Neural cell (in vitro differentiated cells): ENCODE measurements around the gene QRICH2. TPM values are rescaled to one million over a fixed set of nuclear protein-coding genes. Genes with fewer than 3 reads are reported as not detected.

Experiments
- H2AFZ ChIP-seq: fragments of 200-600, 300-800 bp; sonication (generic), shearing (Covaris generic); 2 replicates; pipeline ENCODE4 v1.6.0; 2014; ENCODE audit warnings: low read depth, mild to moderate bottlenecking, antibody characterized with exemption, low read length, moderate library complexity
- H3F3A ChIP-seq: fragments of 200-600 bp; shearing (Covaris generic); 2 replicates; pipeline ENCODE4 v1.6.1; 2016; ENCODE audit warnings: mild to moderate bottlenecking, moderate library complexity, mixed read lengths, antibody characterized with exemption, low read length; ENCODE audit not compliant: insufficient read depth, poor library complexity, severe bottlenecking
- H3K27ac ChIP-seq: fragments of 200-600, 300-800 bp; sonication (generic), shearing (Covaris generic); 2 replicates; pipeline ENCODE4 v1.5.1; 2014; ENCODE audit warnings: mild to moderate bottlenecking, low read length, moderate library complexity
- H3K27me3 ChIP-seq: fragments of 300-800, 200-600 bp; sonication (generic), shearing (Covaris generic); 2 replicates; pipeline ENCODE4 v1.6.0; 2014; ENCODE audit warnings: mild to moderate bottlenecking, low read depth, low read length, moderate library complexity; ENCODE audit not compliant: insufficient read depth
- H3K36me3 ChIP-seq: fragments of 300-800, 200-600 bp; sonication (generic), shearing (Covaris generic); 2 replicates; pipeline ENCODE4 v1.5.1; 2014; ENCODE audit warnings: mild to moderate bottlenecking, antibody characterized with exemption, low read length, moderate library complexity; ENCODE audit not compliant: insufficient read depth
- H3K4me2 ChIP-seq: fragments of 300-800, 200-600 bp; sonication (generic), shearing (Covaris generic); 2 replicates; pipeline ENCODE4 v1.6.0; 2014; ENCODE audit warnings: mild to moderate bottlenecking, low read length
- H3K4me3 ChIP-seq: fragments of 300-800, 200-600 bp; sonication (generic), shearing (Covaris generic); 2 replicates; pipeline ENCODE4 v1.5.1; 2014; ENCODE audit warnings: mild to moderate bottlenecking, low read length, moderate library complexity
- H3K79me2 ChIP-seq: fragments of 200-600 bp; shearing (Covaris generic); replicated peaks from 2 replicates; pipeline ENCODE4 v1.6.0; 2014; ENCODE audit warnings: mild to moderate bottlenecking, low read length, moderate library complexity; ENCODE audit not compliant: insufficient read depth
- H3K9ac ChIP-seq: fragments of 300-800, 200-600 bp; sonication (generic), shearing (Covaris generic); 2 replicates; pipeline ENCODE4 v1.6.1; 2016; ENCODE audit warnings: mild to moderate bottlenecking, low read length, mixed read lengths
- H3K9me2 ChIP-seq: fragments of 200-600 bp; shearing (Covaris generic); 2 replicates; pipeline ENCODE4 v1.6.1; 2016; ENCODE audit warnings: mild to moderate bottlenecking, low read length, mixed read lengths; ENCODE audit not compliant: insufficient read depth
- H3K9me3 ChIP-seq: fragments of 200-600, 300-800 bp; sonication (generic), shearing (Covaris generic); 2 replicates; pipeline ENCODE4 v1.6.1; 2016; ENCODE audit warnings: mild to moderate bottlenecking, mixed run types, low read length, moderate library complexity, mixed read lengths
- H4K20me1 ChIP-seq: fragments of 200-600 bp; shearing (Covaris generic); 2 replicates; pipeline ENCODE4 v1.6.1; 2016; ENCODE audit warnings: mild to moderate bottlenecking, mixed run types; ENCODE audit not compliant: insufficient read depth
- EP300 ChIP-seq: fragments of 450-650 bp; conservative IDR thresholded peaks from 2 replicates; pipeline ENCODE4 v1.6.1; 2014; ENCODE audit warnings: antibody characterized with exemption, mild to moderate bottlenecking, moderate library complexity; ENCODE audit not compliant: poor library complexity, severe bottlenecking
- EZH2 ChIP-seq: fragments of 200-600, 300-800 bp; shearing (Covaris generic), sonication (generic); IDR thresholded peaks from 2 replicates; pipeline ENCODE4 v1.6.1; 2014; ENCODE audit warnings: antibody characterized with exemption, low read length, borderline replicate concordance, mild to moderate bottlenecking; ENCODE audit not compliant: insufficient read depth, poor library complexity, severe bottlenecking
- MXI1 ChIP-seq: fragments of 450-650 bp; conservative IDR thresholded peaks from 2 replicates; pipeline ENCODE4 v1.6.1; 2014; ENCODE audit warnings: antibody characterized with exemption, mild to moderate bottlenecking; ENCODE audit not compliant: poor library complexity, severe bottlenecking
- POLR2AphosphoS5 ChIP-seq: IDR thresholded peaks from 2 replicates; pipeline ENCODE4 v1.6.1; 2012
- RAD21 ChIP-seq: fragments of 450-650 bp; conservative IDR thresholded peaks from 2 replicates; pipeline ENCODE4 v1.6.1; 2014; ENCODE audit warnings: antibody characterized with exemption, mild to moderate bottlenecking, moderate library complexity
- REST ChIP-seq: IDR thresholded peaks from 2 replicates; pipeline ENCODE4 v1.6.1; 2012; ENCODE audit warnings: borderline replicate concordance
- SMC3 ChIP-seq: fragments of 450-650 bp; conservative IDR thresholded peaks from 2 replicates; pipeline ENCODE4 v1.6.1; 2014; ENCODE audit warnings: antibody characterized with exemption, mild to moderate bottlenecking, moderate library complexity; ENCODE audit not compliant: poor library complexity
- TAF1 ChIP-seq: IDR thresholded peaks from 2 replicates; pipeline ENCODE4 v1.6.1; 2012; ENCODE audit warnings: low read depth
- polyA plus RNA-seq: library from polyadenylated mRNA; depleted of rRNA; stranded (reverse); fragments of >200 nt; gene quantifications from 2 replicates; pipeline ENCODE4 v1.2.3, GENCODE V29; 2014
- TF ChIP-seq, protein P1 (sequence below): fragments of 450-650 bp; IDR thresholded peaks from 2 replicates; pipeline ENCODE4 v1.5.1; 2014; ENCODE audit warnings: antibody characterized with exemption, mild to moderate bottlenecking, moderate library complexity; ENCODE audit not compliant: poor library complexity, severe bottlenecking

QRICH2 gene
- polyA plus RNA-seq, 1 donor from 2014 or later: 17.3 TPM

DNA sequence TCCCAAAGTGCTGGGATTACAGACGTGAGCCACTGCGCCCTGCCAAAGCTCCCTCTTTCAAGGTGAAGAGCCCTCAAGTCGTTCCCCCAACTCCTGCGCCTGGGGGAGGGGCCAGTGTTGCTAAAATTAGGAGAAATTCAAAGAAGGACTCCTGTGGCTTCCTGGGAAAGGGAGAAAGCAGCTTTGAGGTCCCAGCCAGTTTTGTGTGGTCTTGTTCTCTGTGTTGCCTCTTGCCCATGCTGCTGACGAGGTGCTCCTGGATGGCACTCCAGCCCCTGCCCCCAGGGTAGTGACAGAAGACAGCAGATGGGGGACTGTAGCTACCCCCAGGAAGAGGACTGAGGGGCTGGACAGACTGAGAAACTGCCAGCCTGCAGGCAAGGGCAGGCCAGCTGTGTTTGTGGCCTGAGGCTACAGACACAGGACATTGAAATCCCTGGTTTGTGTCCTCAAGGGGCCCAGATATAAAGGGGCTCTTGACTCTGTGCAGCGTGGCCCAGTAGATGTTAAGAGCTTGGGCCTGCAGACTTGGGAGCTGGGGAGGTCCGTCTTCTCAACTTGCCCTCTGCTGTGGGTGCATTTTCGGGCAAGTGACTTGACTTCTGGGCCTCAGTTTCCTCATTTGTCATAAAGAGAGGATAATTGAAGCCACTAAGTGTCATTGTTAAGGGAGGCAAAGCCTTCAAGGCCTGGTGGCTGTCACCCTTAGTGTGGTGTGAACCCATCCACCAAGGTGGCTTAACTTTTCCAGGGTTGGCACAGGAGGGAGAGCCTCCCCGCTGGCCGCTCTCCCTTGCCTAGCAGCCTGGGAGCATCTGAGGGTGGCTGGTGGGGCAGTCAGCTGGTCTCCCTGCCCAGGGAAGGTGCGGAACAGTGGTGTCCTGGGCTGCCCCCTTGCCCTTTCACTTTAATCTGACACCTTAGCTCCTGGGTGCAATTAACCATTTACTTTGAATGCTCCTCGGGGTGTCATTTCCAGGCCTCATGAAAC lies 38.8 kb downstream of the QRICH2 start:
- no peaks in the 10 kb centered on the region for H3K36me3 ChIP-seq
- H4K20me1 ChIP-seq: no peaks in the 10 kb centered on the region
- H3K4me3 ChIP-seq: no peak overlapping the region
- TF ChIP-seq RAD21: no peak
- TF ChIP-seq TAF1: no peak
- no peak for TF ChIP-seq REST
- TF ChIP-seq SMC3: no peak
- no peak for TF ChIP-seq MXI1
- TF ChIP-seq, protein P1, sequence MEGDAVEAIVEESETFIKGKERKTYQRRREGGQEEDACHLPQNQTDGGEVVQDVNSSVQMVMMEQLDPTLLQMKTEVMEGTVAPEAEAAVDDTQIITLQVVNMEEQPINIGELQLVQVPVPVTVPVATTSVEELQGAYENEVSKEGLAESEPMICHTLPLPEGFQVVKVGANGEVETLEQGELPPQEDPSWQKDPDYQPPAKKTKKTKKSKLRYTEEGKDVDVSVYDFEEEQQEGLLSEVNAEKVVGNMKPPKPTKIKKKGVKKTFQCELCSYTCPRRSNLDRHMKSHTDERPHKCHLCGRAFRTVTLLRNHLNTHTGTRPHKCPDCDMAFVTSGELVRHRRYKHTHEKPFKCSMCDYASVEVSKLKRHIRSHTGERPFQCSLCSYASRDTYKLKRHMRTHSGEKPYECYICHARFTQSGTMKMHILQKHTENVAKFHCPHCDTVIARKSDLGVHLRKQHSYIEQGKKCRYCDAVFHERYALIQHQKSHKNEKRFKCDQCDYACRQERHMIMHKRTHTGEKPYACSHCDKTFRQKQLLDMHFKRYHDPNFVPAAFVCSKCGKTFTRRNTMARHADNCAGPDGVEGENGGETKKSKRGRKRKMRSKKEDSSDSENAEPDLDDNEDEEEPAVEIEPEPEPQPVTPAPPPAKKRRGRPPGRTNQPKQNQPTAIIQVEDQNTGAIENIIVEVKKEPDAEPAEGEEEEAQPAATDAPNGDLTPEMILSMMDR: no peak
- no peak for TF ChIP-seq POLR2AphosphoS5
- no peak for TF ChIP-seq EP300
- TF ChIP-seq EZH2: no peak
- peaks cover 24% of the 10 kb centered on the region for H3K79me2 ChIP-seq
- H2AFZ ChIP-seq: no peak overlapping the region
- H3K4me2 ChIP-seq: no peak overlapping the region
- H3F3A ChIP-seq: no peaks in the 10 kb centered on the region
- H3K9ac ChIP-seq: no peak overlapping the region
- H3K9me2 ChIP-seq: no peaks in the 10 kb centered on the region
- H3K27me3 ChIP-seq: no peaks in the 10 kb centered on the region
- H3K27ac ChIP-seq: no peak overlapping the region
- no peaks in the 10 kb centered on the region for H3K9me3 ChIP-seq

GRCh38 chr17:76268015-76268749 lies 39.9 kb downstream of the QRICH2 start:
- Histone ChIP-seq H3K4me3 (no peak overlapping the region), H2AFZ (no peak overlapping the region), H3K27me3 (no peaks in the 10 kb centered on the region), H4K20me1 (no peaks in the 10 kb centered on the region), H3K36me3 (no peaks in the 10 kb centered on the region), H3K9me3 (no peaks in the 10 kb centered on the region), H3F3A (no peaks in the 10 kb centered on the region), H3K9me2 (no peaks in the 10 kb centered on the region), H3K79me2 (peaks cover 24% of the 10 kb centered on the region), H3K4me2 (no peak overlapping the region), H3K9ac (no peak overlapping the region), H3K27ac (no peak overlapping the region)
- TF ChIP-seq EP300 (no peak), REST (no peak), SMC3 (no peak), TAF1 (no peak), MXI1 (no peak), EZH2 (no peak), RAD21 (no peak), POLR2AphosphoS5 (no peak)
- TF ChIP-seq, protein P1: no peak
